ENCODE results near the gene UCN. TPM values are rescaled to one million over a fixed set of nuclear protein-coding genes. Genes with fewer than 3 reads are reported as not detected.
A peak's percentile ranks its signal among the peaks of the same experiment; 100 is the strongest.

Gene UCN
- total RNA-seq, 1 experiment from 2014 or later: 2.8 TPM

GRCh38 chr2:27323596-27324285, 15.5 kb upstream of the UCN start:
- POLR2A ChIA-PET (ENCODE audit: unreplicated experiment): interaction anchor here (0.6 kb wide), 2 partner anchors 166 to 1573 kb away, joined by 3 to 4 read pairs; no protein-coding TSS in a partner anchor
- no TSS peak for BruUV-seq (replicated peaks)
- H3K4me3 ChIP-seq: peak overlapping the region; percentile 82
- TF ChIP-seq CTCF (conservative IDR thresholded peaks at IDR 0.05): no peak
- no peak for TF ChIP-seq EZH2 (IDR thresholded peaks at IDR 0.05; ENCODE audit: low read depth)
- peak overlapping the region; percentile 91 for H2AFZ ChIP-seq
- H3K4me2 ChIP-seq: peak overlapping the region; percentile 99
- H3K27me3 ChIP-seq (ENCODE audit: insufficient read depth, low read depth): no peaks in the 10 kb centered on the region
- H3K9me2 ChIP-seq (ENCODE audit: insufficient read depth): no peaks in the 10 kb centered on the region
- no peak for DNase-seq
- CTCF ChIA-PET: interaction anchor here (0.6 kb wide), 1 partner anchor 480 kb away, joined by 5 read pairs; no protein-coding TSS in a partner anchor
- peaks cover 53% of the 10 kb centered on the region; the same call in 1 of the 2 replicates for H3F3A ChIP-seq (ENCODE audit: insufficient read depth, low read depth)
- peak overlapping the region; percentile 69 for H3K27ac ChIP-seq
- peaks cover 12% of the 10 kb centered on the region; the same call in 1 of the 2 replicates for H3K36me3 ChIP-seq (ENCODE audit: low read depth)
- H4K20me1 ChIP-seq (ENCODE audit: insufficient read depth): no peaks in the 10 kb centered on the region
- intact Hi-C loops (cut with micrococcal nuclease; ENCODE audit: unreplicated experiment): loop anchor here (2.0 to 10.0 kb wide), 3 partner anchors 33 to 304 kb away; partner anchors contain the start of genes ATRAID, CAD, CCDC121 and GPN1
- H3K9me3 ChIP-seq (ENCODE audit: insufficient read depth, low read depth): no peaks in the 10 kb centered on the region
- H3K4me1 ChIP-seq (replicated peaks; ENCODE audit: insufficient read depth): peaks cover 28% of the 10 kb centered on the region
- H3K79me2 ChIP-seq (ENCODE audit: low read depth): peaks cover 23% of the 10 kb centered on the region

GRCh38 chr2:27322766-27323595, 14.7 kb upstream of the UCN start, which contains the start of gene MPV17:
TSS of gene MPV17 (minus strand) at chr2:27323097. CDS start at chr2:27322517, 580 bp downstream.
- Histone ChIP-seq H3K36me3 (ENCODE audit: low read depth) (peaks cover 8% of the 10 kb centered on the region; the same call in 1 of the 2 replicates), H4K20me1 (ENCODE audit: insufficient read depth) (no peaks in the 10 kb centered on the region), H3K9me2 (ENCODE audit: insufficient read depth) (no peaks in the 10 kb centered on the region), H3K27me3 (ENCODE audit: insufficient read depth, low read depth) (no peaks in the 10 kb centered on the region), H3K4me1 (replicated peaks; ENCODE audit: insufficient read depth) (peaks cover 28% of the 10 kb centered on the region), H3K4me3 (peak within 1 kb of the TSS; percentile 82), H2AFZ (peak within 1 kb of the TSS; percentile 91), H3K79me2 (ENCODE audit: low read depth) (peaks cover 23% of the 10 kb centered on the region), H3K27ac (peak within 1 kb of the TSS; percentile 69), H3F3A (ENCODE audit: insufficient read depth, low read depth) (peaks cover 49% of the 10 kb centered on the region; the same call in 1 of the 2 replicates), H3K4me2 (peak within 1 kb of the TSS; percentile 99), H3K9me3 (ENCODE audit: insufficient read depth, low read depth) (no peaks in the 10 kb centered on the region)
- TSS peak; percentile 91 for BruUV-seq (replicated peaks)
- ChIA-PET CTCF (no interaction called here), POLR2A (ENCODE audit: unreplicated experiment) (interaction anchor here (0.6 to 0.7 kb wide), 2 partner anchors 31 to 58 kb away, joined by 3 to 24 read pairs; no protein-coding TSS in a partner anchor)
- TF ChIP-seq EZH2 (IDR thresholded peaks at IDR 0.05; ENCODE audit: low read depth) (no peak), CTCF (conservative IDR thresholded peaks at IDR 0.05) (no peak)
- intact Hi-C loops (cut with micrococcal nuclease; ENCODE audit: unreplicated experiment): loop anchor here (2.0 to 10.0 kb wide), 3 partner anchors 34 to 304 kb away; partner anchors contain the start of genes ATRAID, CAD, CCDC121 and GPN1
- DNase-seq: peak; percentile 89 to 93

GRCh38 chr2:27322301-27322765, 14.1 kb upstream of the UCN start:
- ChIA-PET CTCF (no interaction called here), POLR2A (ENCODE audit: unreplicated experiment) (interaction anchor here (0.6 to 0.7 kb wide), 4 partner anchors 31 to 124 kb away, joined by 3 to 24 read pairs (median 3); no protein-coding TSS in a partner anchor)
- Histone ChIP-seq H3K27me3 (ENCODE audit: insufficient read depth, low read depth) (no peaks in the 10 kb centered on the region), H2AFZ (peak overlapping the region; percentile 91), H3K4me2 (peak overlapping the region; percentile 99), H3F3A (ENCODE audit: insufficient read depth, low read depth) (peaks cover 49% of the 10 kb centered on the region; the same call in 1 of the 2 replicates), H3K9me2 (ENCODE audit: insufficient read depth) (no peaks in the 10 kb centered on the region), H3K4me1 (replicated peaks; ENCODE audit: insufficient read depth) (peaks cover 28% of the 10 kb centered on the region), H3K36me3 (ENCODE audit: low read depth) (peaks cover 4% of the 10 kb centered on the region; the same call in 1 of the 2 replicates), H3K79me2 (ENCODE audit: low read depth) (peaks cover 23% of the 10 kb centered on the region), H3K9me3 (ENCODE audit: insufficient read depth, low read depth) (no peaks in the 10 kb centered on the region), H4K20me1 (ENCODE audit: insufficient read depth) (no peaks in the 10 kb centered on the region), H3K4me3 (peak overlapping the region; percentile 82), H3K27ac (peak overlapping the region; percentile 69)
- BruUV-seq (replicated peaks): TSS peak; percentile 87
- intact Hi-C loops (cut with micrococcal nuclease; ENCODE audit: unreplicated experiment): loop anchor here (2.0 to 10.0 kb wide), 3 partner anchors 34 to 305 kb away; partner anchors contain the start of genes ATRAID, CAD, CCDC121 and GPN1
- peak in 1 of 2 experiments; percentile 12 for DNase-seq
- no peak for TF ChIP-seq CTCF (conservative IDR thresholded peaks at IDR 0.05)
- no peak for TF ChIP-seq EZH2 (IDR thresholded peaks at IDR 0.05; ENCODE audit: low read depth)

Data from PC-9 (cell line).